BJ (cell line): Measurements from ENCODE around the gene OR2W1. TPM values are rescaled to one million over a fixed set of nuclear protein-coding genes. Genes with fewer than 3 reads are reported as not detected.

Experiments used
- CTCF ChIA-PET: fragments of 350-600 bp; formaldehyde crosslinking; extraction: SDS; loops from one replicate; lab custom pipeline; 2021; ENCODE audit warnings: antibody characterized with exemption, inconsistent platforms; lab: Yijun Ruan, JAX
- POLR2A ChIA-PET: fragments of 300-600 bp; sonication (Branson Sonifier 250); formaldehyde crosslinking; extraction: SDS; loops from one replicate; lab custom pipeline; 2021; ENCODE audit warnings: antibody characterized with exemption; lab: Charles Lee
- DNase-seq: peaks from one replicate; pipeline ENCODE4 v3.0.0-alpha.2; 2011; ENCODE audit warnings: low read depth
- H3K27me3 ChIP-seq: 2 replicates; pipeline ENCODE4 v1.6.0; 2011; ENCODE audit warnings: low read length; ENCODE audit not compliant: control insufficient read depth, insufficient read depth
- H3K36me3 ChIP-seq: 2 replicates; pipeline ENCODE4 v1.5.1; 2011; ENCODE audit warnings: low read length; ENCODE audit not compliant: control insufficient read depth, insufficient read depth
- H3K4me3 ChIP-seq: 2 replicates; pipeline ENCODE4 v1.5.1; 2011; ENCODE audit warnings: low read depth, mild to moderate bottlenecking, control low read depth, low read length
- polyA plus RNA-seq: library from polyadenylated mRNA; depleted of rRNA; stranded (reverse); fragments of >200 nt; gene quantifications from 2 replicates; pipeline ENCODE4 v1.2.3, GENCODE V29; 2011
- TF ChIP-seq, protein P1 (sequence below): IDR thresholded peaks from 2 replicates; pipeline ENCODE4 v1.5.1; 2011; ENCODE audit warnings: low read depth, mild to moderate bottlenecking, control low read depth, inconsistent platforms, low read length, moderate library complexity; ENCODE audit not compliant: insufficient read depth

OR2W1 gene
- polyA plus RNA-seq, 1 experiment, result not detected

DNA sequence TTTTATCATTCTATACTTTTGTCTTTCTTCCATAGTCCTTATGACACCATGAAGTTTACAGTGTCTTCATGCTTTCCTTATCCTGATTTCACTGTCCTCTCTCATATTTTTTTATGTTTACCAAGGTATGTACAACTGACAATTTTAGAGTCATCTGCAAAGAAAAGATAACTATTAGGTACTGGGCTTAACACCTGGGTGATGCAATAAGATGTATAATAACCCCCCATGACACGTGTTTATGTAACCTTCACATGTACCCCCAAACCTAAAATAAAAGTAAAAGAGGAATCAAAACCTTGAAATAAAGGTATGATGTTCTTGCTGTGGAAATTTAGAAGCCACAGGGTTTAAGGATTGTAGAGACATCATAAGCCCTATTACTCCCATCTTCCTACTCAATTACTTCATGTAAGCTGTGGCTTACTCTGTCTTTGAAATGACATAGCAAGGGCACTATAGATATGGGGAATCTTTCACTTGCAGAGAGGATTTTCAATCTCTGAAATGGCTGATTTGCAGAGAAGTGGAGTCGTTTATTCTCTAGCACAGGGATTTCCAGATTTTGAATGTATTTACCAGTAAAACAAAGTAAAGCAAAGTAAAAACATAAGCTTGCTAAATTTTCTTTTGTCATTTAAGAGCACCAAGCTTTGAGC, 18.9 kb downstream of the OR2W1 start:
- ChIA-PET CTCF (no interaction called here), POLR2A (no interaction called here)
- Histone ChIP-seq H3K36me3 (no peaks in the 10 kb centered on the region), H3K4me3 (no peak overlapping the region), H3K27me3 (no peaks in the 10 kb centered on the region)
- TF ChIP-seq, protein P1, sequence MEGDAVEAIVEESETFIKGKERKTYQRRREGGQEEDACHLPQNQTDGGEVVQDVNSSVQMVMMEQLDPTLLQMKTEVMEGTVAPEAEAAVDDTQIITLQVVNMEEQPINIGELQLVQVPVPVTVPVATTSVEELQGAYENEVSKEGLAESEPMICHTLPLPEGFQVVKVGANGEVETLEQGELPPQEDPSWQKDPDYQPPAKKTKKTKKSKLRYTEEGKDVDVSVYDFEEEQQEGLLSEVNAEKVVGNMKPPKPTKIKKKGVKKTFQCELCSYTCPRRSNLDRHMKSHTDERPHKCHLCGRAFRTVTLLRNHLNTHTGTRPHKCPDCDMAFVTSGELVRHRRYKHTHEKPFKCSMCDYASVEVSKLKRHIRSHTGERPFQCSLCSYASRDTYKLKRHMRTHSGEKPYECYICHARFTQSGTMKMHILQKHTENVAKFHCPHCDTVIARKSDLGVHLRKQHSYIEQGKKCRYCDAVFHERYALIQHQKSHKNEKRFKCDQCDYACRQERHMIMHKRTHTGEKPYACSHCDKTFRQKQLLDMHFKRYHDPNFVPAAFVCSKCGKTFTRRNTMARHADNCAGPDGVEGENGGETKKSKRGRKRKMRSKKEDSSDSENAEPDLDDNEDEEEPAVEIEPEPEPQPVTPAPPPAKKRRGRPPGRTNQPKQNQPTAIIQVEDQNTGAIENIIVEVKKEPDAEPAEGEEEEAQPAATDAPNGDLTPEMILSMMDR, result no peak
- DNase-seq, result no peak

DNA sequence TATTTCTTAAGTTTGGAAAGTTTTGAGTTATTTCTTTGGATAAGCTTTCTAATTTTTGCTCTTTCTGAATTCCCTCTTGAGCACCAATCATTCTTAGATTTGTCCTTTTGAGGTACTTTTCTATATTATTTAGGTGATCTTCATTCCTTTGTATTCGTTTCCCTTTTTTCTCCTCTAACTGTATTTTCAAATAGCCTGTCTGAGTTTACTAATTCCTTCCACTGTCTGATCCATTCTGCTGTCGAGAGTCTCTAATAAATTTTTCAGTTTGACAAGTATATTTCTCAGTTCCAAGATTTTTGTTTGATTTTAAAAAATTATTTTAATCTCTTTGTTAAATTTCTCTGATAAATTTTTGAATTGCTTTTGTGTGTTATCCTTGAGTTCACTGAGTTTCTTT, 23.5 kb downstream of the OR2W1 start:
- TF ChIP-seq, protein P1, result no peak
- Histone ChIP-seq H3K4me3 (no peak overlapping the region), H3K36me3 (no peaks in the 10 kb centered on the region), H3K27me3 (no peaks in the 10 kb centered on the region)
- DNase-seq, result no peak
- ChIA-PET CTCF (interaction anchor here (1.2 kb wide), 1 partner anchor 336 kb away, joined by 3 read pairs; no protein-coding TSS in a partner anchor), POLR2A (no interaction called here)

DNA sequence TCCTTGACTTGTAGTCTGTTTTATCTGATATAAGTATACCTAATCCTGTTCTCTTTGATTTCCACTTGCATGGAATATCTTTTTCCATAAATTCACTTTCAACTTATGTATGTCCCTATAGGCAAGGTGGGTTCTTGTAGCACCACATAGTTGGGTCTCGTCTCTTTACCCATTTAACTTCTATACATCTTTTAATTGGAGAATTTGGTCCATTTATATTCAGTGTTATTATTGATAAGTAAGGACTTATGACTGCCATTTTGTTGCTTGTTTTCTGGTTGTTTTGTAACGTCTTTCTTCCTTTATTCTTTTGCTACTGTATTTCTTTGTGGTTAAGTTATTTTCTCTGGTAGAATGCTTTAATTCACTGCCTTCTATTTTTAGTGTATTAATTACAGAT, 25.3 kb downstream of the OR2W1 start:
- CTCF ChIA-PET, result interaction anchor here (1.3 to 3.3 kb wide), 2 partner anchors 182 to 334 kb away, joined by 3 to 17 read pairs; no protein-coding TSS in a partner anchor
- no peak for DNase-seq
- Histone ChIP-seq H3K27me3 (no peaks in the 10 kb centered on the region), H3K36me3 (no peaks in the 10 kb centered on the region), H3K4me3 (no peak overlapping the region)
- TF ChIP-seq, protein P1, result no peak
- POLR2A ChIA-PET, result no interaction called here

DNA sequence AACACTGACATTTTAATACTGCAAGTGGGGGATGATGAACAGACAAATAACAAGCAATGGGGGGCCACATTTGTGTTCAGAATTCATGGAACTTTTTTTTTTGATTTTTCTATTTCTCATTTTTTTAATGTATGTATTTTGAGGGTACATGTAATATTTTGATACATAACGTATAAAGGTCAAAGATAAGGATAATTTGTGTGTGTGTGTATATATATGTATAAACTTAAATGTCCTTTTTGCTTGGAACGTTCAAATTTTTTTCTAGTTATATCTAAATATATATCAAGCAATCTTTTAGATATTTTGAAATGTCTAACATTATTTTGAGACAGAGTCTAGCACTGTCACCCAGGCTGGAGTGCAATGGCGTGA, 27.6 kb downstream of the OR2W1 start:
- DNase-seq, result no peak
- POLR2A ChIA-PET, result no interaction called here
- TF ChIP-seq, protein P1, result no peak
- Histone ChIP-seq H3K36me3 (no peaks in the 10 kb centered on the region), H3K4me3 (no peak overlapping the region), H3K27me3 (no peaks in the 10 kb centered on the region; the same call in 1 of the 2 replicates)
- CTCF ChIA-PET, result interaction anchor here (1.0 to 3.3 kb wide), 3 partner anchors 72 to 331 kb away, joined by 3 to 17 read pairs (median 3); no protein-coding TSS in a partner anchor

DNA sequence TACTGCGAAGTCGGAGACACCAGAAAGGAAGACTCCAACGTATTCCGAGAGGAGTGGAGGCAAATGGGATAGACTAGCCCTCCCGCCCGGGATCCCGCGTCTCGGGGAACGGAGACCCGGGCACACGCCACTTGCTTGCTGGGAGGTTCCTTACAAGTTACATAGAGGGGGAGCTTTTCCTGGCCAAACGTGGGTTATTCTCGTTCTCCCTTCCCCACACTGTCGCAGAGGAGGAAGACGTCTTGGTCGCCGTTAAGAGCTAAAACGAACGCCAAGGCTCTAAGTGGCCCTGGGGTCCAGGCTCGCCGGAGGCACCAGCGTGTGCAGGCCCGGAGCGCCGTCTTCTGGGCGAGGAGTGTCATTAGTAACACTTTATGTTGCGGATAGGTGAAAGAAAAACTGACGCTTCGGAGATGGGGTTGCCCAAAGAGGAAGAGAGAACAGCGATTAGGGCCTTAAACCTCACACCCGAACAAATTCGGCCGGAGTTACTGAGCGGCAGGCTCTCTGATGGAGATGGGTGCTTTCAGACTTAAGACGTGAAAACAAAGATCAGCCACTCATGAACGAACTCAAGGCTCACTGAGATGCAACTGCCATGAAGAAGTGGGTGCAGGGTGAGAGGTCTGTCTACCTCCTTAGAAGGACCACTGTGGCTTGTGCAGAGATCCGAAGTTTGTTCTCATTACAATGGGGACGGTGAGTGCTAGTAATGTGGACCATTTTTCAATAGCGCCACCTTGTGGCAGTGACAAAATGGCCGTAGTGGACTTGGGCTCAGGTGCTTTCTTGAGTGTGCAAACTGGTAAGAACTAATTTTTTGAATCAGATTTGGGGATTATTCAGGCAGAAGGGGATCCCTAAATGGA, 28.2 kb downstream of the OR2W1 start:
- DNase-seq, result no peak
- Histone ChIP-seq H3K36me3 (no peaks in the 10 kb centered on the region), H3K4me3 (peak overlapping the region; percentile 39), H3K27me3 (peaks cover 2% of the 10 kb centered on the region)
- POLR2A ChIA-PET, result no interaction called here
- TF ChIP-seq, protein P1, result peak; percentile 80
- CTCF ChIA-PET, result interaction anchor here (0.6 to 5.2 kb wide), 30 partner anchors 9 to 572 kb away, joined by 3 to 52 read pairs (median 4); no protein-coding TSS in a partner anchor
